Gastroesophageal sphincter (tissue), 3 donors: Measurements from ENCODE around the gene GPR171.

ENCODE experiments used
- CTCF ChIP-seq, 4 experiments: fragments of 200-600 bp in 2 of 4; fragments of 450-650 bp in 2 of 4; sonication (generic) in 1 of 4; IDR thresholded peaks; one replicate each; pipeline ENCODE4 v1.5.1; 2017 to 2019; ENCODE audit warnings: antibody characterized with exemption in 4 of 4, mild to moderate bottlenecking in 2 of 4, moderate library complexity in 2 of 4
- POLR2A ChIP-seq, 2 donors: fragments of 450-650 bp; IDR thresholded peaks; one replicate each; pipeline ENCODE4 v1.6.1; 2017; ENCODE audit warnings: antibody characterized with exemption in 2 of 2, mild to moderate bottlenecking in 2 of 2, moderate library complexity in 1 of 2

- no peak for TF ChIP-seq CTCF (IDR thresholded peaks at IDR 0.05)
- TF ChIP-seq POLR2A (IDR thresholded peaks at IDR 0.05), result no peak
Measured at GRCh38 chr3:151226088-151226563, 23.1 kb upstream of the GPR171 start.
